HepG2 (cell line): ENCODE data around the gene SH3BGRL2. TPM values are rescaled to one million over a fixed set of nuclear protein-coding genes. Genes with fewer than 3 reads are reported as not detected.

Source experiments
- ATF7 ChIP-seq, 2 experiments: fragments of 450-650 bp in 1 of 2; sonication (generic) in 1 of 2; formaldehyde crosslinking in 1 of 2; IDR thresholded peaks; 2 replicates each; pipeline versions ENCODE4 v1.4.0 to v1.6.1; 2016 to 2020; ENCODE audit warnings: antibody characterized with exemption in 1 of 2, mild to moderate bottlenecking in 1 of 2, missing genetic modification reagents in 1 of 2
- CCAR2 ChIP-seq: fragments of 200-400 bp; formaldehyde crosslinking; optimal IDR thresholded peaks from 2 replicates; pipeline ENCODE3; 2018; ENCODE audit warnings: low read depth, mild to moderate bottlenecking, low read length, moderate library complexity
- GTF2F1 ChIP-seq: fragments of 150-350 bp; IDR thresholded peaks from 2 replicates; pipeline ENCODE4 v1.6.1; 2014; ENCODE audit warnings: low read length
- MAF1 ChIP-seq: sonication (generic); formaldehyde crosslinking; IDR thresholded peaks from 2 replicates; pipeline ENCODE4 v1.5.0; 2020; ENCODE audit warnings: missing genetic modification reagents, borderline replicate concordance
- PITX1 ChIP-seq: sonication (generic); formaldehyde crosslinking; IDR thresholded peaks from 2 replicates; pipeline ENCODE4 v1.5.1; 2020; ENCODE audit warnings: mild to moderate bottlenecking, missing genetic modification reagents
- RFX1 ChIP-seq: fragments of 450-650 bp; IDR thresholded peaks from 2 replicates; pipeline ENCODE4 v1.6.1; 2017
- ZFP37 ChIP-seq: sonication (generic); formaldehyde crosslinking; IDR thresholded peaks from 2 replicates; pipeline ENCODE4 v1.4.0; 2020; ENCODE audit warnings: missing genetic modification reagents, borderline replicate concordance
- ZNF333 ChIP-seq: sonication (generic); formaldehyde crosslinking; IDR thresholded peaks from 2 replicates; pipeline ENCODE4 v1.4.0; 2020; ENCODE audit warnings: mild to moderate bottlenecking, missing genetic modification reagents, borderline replicate concordance
- ZNF431 ChIP-seq: sonication (generic); formaldehyde crosslinking; IDR thresholded peaks from 2 replicates; pipeline ENCODE4 v1.9.0; 2022; ENCODE audit warnings: missing genetic modification reagents, low read depth, mild to moderate bottlenecking, borderline replicate concordance
- ZNF788 ChIP-seq: sonication (generic); formaldehyde crosslinking; IDR thresholded peaks from 2 replicates; pipeline ENCODE4 v1.5.0; 2020; ENCODE audit warnings: mild to moderate bottlenecking, missing genetic modification reagents, borderline replicate concordance
- ZSCAN21 ChIP-seq: sonication (generic); formaldehyde crosslinking; IDR thresholded peaks from 2 replicates; pipeline ENCODE4 v1.8.0; 2022; ENCODE audit warnings: mild to moderate bottlenecking, missing genetic modification reagents, moderate library complexity, borderline replicate concordance
- ZSCAN9 ChIP-seq: IDR thresholded peaks from 2 replicates; pipeline ENCODE4 v1.6.1; 2016; ENCODE audit warnings: borderline replicate concordance
- polyA plus RNA-seq, 8 experiments: library from polyadenylated mRNA; depleted of rRNA in 3 of 8; stranded (reverse) in 7 of 8; unstranded in 1 of 8; fragments of >200 nt; fragmentation: Illumina TruSeq in 4 of 8; extraction: Trizol in 4 of 8; gene quantifications; 2 replicates each; pipeline versions ENCODE4 v1.2.1 to v1.2.3, GENCODE V29; 2011 to 2016; ENCODE audit warnings: low read depth in 4 of 8, missing spikeins in 1 of 8, mixed read lengths in 1 of 8; ENCODE audit not compliant: insufficient read depth in 1 of 8
- total RNA-seq, 5 experiments: library from RNA; depleted of rRNA; stranded (reverse); fragments of >200 nt; fragmentation: Illumina TruSeq; extraction: Trizol; gene quantifications; 2 replicates each; pipeline ENCODE4 v1.2.3, GENCODE V29; 2016; ENCODE audit warnings: low read depth in 1 of 5
- TF ChIP-seq, protein P1 (sequence below): sonication (generic); formaldehyde crosslinking; IDR thresholded peaks from 2 replicates; pipeline ENCODE4 v1.5.0; 2020; ENCODE audit warnings: mild to moderate bottlenecking, missing genetic modification reagents
- TF ChIP-seq, protein P2 (sequence below): sonication (generic); formaldehyde crosslinking; IDR thresholded peaks from 2 replicates; pipeline ENCODE4 v1.8.1; 2023; ENCODE audit warnings: missing genetic modification reagents, mild to moderate bottlenecking, borderline replicate concordance
- TF ChIP-seq, protein P3 (sequence below), 2 experiments: sonication (generic) in 1 of 2; formaldehyde crosslinking in 1 of 2; IDR thresholded peaks; 2 replicates each; pipeline versions ENCODE4 v1.6.1 to v1.9.0; 2014 to 2022; ENCODE audit warnings: antibody characterized with exemption in 1 of 2, borderline replicate concordance in 1 of 2, inconsistent platforms in 1 of 2, low read depth in 1 of 2, missing genetic modification reagents in 1 of 2
- TF ChIP-seq, protein P4 (sequence below): sonication (generic); formaldehyde crosslinking; IDR thresholded peaks from 2 replicates; pipeline ENCODE4 v1.8.1; 2023; ENCODE audit warnings: mild to moderate bottlenecking, missing genetic modification reagents
- TF ChIP-seq, protein P5 (sequence below): sonication (generic); formaldehyde crosslinking; IDR thresholded peaks from 2 replicates; pipeline ENCODE4 v1.9.0; 2021; ENCODE audit warnings: missing genetic modification reagents, borderline replicate concordance

SH3BGRL2 gene
- total and polyA plus RNA-seq, 2 of the 13 experiments (the other 11 are each of a cell fraction or from before 2014, with no cell fraction given), result 10.9 to 28.8 TPM

DNA sequence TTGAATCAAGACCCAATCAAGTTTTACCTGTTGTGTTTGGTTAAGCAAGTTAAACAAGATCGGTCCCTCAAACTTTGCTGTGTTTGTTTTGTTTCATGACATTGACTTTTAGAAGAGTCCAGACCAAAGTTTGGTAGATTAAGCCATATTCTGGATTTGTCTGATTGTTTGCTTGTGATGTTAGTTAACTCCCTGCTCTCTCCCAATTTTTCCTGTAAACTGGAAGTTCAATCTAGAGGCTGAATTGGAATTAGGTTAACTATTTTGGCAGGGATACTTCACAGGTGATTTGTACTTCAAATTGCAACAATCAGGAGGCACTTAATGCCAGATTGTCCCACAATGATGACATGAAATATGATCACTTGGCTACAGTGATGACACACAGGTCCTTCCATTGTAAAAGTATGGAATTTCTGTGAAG, 13.6 kb upstream of the SH3BGRL2 start (continued):
- TF ChIP-seq, protein P1, sequence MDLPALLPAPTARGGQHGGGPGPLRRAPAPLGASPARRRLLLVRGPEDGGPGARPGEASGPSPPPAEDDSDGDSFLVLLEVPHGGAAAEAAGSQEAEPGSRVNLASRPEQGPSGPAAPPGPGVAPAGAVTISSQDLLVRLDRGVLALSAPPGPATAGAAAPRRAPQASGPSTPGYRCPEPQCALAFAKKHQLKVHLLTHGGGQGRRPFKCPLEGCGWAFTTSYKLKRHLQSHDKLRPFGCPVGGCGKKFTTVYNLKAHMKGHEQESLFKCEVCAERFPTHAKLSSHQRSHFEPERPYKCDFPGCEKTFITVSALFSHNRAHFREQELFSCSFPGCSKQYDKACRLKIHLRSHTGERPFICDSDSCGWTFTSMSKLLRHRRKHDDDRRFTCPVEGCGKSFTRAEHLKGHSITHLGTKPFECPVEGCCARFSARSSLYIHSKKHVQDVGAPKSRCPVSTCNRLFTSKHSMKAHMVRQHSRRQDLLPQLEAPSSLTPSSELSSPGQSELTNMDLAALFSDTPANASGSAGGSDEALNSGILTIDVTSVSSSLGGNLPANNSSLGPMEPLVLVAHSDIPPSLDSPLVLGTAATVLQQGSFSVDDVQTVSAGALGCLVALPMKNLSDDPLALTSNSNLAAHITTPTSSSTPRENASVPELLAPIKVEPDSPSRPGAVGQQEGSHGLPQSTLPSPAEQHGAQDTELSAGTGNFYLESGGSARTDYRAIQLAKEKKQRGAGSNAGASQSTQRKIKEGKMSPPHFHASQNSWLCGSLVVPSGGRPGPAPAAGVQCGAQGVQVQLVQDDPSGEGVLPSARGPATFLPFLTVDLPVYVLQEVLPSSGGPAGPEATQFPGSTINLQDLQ (CRISPR knock-in tag), result no peak
- TF ChIP-seq ZNF431 (CRISPR knock-in tag), result no peak
- no peak for TF ChIP-seq GTF2F1
- TF ChIP-seq ZFP37, result no peak
- TF ChIP-seq MAF1 (CRISPR knock-in tag), result no peak
- TF ChIP-seq, protein P2, sequence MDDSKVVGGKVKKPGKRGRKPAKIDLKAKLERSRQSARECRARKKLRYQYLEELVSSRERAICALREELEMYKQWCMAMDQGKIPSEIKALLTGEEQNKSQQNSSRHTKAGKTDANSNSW (CRISPR knock-in tag), result no peak
- TF ChIP-seq, protein P3, sequence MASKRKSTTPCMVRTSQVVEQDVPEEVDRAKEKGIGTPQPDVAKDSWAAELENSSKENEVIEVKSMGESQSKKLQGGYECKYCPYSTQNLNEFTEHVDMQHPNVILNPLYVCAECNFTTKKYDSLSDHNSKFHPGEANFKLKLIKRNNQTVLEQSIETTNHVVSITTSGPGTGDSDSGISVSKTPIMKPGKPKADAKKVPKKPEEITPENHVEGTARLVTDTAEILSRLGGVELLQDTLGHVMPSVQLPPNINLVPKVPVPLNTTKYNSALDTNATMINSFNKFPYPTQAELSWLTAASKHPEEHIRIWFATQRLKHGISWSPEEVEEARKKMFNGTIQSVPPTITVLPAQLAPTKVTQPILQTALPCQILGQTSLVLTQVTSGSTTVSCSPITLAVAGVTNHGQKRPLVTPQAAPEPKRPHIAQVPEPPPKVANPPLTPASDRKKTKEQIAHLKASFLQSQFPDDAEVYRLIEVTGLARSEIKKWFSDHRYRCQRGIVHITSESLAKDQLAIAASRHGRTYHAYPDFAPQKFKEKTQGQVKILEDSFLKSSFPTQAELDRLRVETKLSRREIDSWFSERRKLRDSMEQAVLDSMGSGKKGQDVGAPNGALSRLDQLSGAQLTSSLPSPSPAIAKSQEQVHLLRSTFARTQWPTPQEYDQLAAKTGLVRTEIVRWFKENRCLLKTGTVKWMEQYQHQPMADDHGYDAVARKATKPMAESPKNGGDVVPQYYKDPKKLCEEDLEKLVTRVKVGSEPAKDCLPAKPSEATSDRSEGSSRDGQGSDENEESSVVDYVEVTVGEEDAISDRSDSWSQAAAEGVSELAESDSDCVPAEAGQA (IDR thresholded peaks at IDR 0.05; ENCODE audit: low read depth), result no peak
- TF ChIP-seq, protein P3 (CRISPR knock-in tag; IDR thresholded peaks at IDR 0.05; ENCODE audit: borderline replicate concordance), result no peak
- no peak for TF ChIP-seq ZSCAN9 (CRISPR knock-in tag)
- no peak for TF ChIP-seq RFX1
- TF ChIP-seq CCAR2, result no peak
- no peak for TF ChIP-seq ATF7 (IDR thresholded peaks at IDR 0.05)
- no peak for TF ChIP-seq ATF7 (CRISPR knock-in tag; IDR thresholded peaks at IDR 0.05)
- peak; percentile 81 for TF ChIP-seq PITX1 (CRISPR knock-in tag)
- no peak for TF ChIP-seq ZNF333 (CRISPR knock-in tag)
- TF ChIP-seq ZNF788 (CRISPR knock-in tag), result no peak
- TF ChIP-seq, protein P4, sequence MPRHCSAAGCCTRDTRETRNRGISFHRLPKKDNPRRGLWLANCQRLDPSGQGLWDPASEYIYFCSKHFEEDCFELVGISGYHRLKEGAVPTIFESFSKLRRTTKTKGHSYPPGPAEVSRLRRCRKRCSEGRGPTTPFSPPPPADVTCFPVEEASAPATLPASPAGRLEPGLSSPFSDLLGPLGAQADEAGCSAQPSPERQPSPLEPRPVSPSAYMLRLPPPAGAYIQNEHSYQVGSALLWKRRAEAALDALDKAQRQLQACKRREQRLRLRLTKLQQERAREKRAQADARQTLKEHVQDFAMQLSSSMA (CRISPR knock-in tag), result no peak
- TF ChIP-seq, protein P5, sequence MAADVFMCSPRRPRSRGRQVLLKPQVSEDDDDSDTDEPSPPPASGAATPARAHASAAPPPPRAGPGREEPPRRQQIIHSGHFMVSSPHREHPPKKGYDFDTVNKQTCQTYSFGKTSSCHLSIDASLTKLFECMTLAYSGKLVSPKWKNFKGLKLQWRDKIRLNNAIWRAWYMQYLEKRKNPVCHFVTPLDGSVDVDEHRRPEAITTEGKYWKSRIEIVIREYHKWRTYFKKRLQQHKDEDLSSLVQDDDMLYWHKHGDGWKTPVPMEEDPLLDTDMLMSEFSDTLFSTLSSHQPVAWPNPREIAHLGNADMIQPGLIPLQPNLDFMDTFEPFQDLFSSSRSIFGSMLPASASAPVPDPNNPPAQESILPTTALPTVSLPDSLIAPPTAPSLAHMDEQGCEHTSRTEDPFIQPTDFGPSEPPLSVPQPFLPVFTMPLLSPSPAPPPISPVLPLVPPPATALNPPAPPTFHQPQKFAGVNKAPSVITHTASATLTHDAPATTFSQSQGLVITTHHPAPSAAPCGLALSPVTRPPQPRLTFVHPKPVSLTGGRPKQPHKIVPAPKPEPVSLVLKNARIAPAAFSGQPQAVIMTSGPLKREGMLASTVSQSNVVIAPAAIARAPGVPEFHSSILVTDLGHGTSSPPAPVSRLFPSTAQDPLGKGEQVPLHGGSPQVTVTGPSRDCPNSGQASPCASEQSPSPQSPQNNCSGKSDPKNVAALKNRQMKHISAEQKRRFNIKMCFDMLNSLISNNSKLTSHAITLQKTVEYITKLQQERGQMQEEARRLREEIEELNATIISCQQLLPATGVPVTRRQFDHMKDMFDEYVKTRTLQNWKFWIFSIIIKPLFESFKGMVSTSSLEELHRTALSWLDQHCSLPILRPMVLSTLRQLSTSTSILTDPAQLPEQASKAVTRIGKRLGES (CRISPR knock-in tag), result no peak
- no peak for TF ChIP-seq ZSCAN21 (CRISPR knock-in tag)
